Tibial nerve (tissue), 3 donors: Measurements from ENCODE around the gene VGLL4.

Source experiments
- POLR2A ChIP-seq, 2 donors: fragments of 450-650 bp; IDR thresholded peaks; one replicate each; pipeline ENCODE4 v1.6.1; 2017; ENCODE audit warnings: antibody characterized with exemption in 2 of 2, mild to moderate bottlenecking in 2 of 2, moderate library complexity in 2 of 2
- TF ChIP-seq, protein P1 (sequence below), 5 experiments: fragments of 200-600 bp in 3 of 5; fragments of 450-650 bp in 2 of 5; sonication (generic) in 3 of 5; IDR thresholded peaks; one replicate each; pipeline ENCODE4 v1.5.1; 2016 to 2019; ENCODE audit warnings: antibody characterized with exemption in 5 of 5, mild to moderate bottlenecking in 3 of 5, moderate library complexity in 2 of 5

DNA sequence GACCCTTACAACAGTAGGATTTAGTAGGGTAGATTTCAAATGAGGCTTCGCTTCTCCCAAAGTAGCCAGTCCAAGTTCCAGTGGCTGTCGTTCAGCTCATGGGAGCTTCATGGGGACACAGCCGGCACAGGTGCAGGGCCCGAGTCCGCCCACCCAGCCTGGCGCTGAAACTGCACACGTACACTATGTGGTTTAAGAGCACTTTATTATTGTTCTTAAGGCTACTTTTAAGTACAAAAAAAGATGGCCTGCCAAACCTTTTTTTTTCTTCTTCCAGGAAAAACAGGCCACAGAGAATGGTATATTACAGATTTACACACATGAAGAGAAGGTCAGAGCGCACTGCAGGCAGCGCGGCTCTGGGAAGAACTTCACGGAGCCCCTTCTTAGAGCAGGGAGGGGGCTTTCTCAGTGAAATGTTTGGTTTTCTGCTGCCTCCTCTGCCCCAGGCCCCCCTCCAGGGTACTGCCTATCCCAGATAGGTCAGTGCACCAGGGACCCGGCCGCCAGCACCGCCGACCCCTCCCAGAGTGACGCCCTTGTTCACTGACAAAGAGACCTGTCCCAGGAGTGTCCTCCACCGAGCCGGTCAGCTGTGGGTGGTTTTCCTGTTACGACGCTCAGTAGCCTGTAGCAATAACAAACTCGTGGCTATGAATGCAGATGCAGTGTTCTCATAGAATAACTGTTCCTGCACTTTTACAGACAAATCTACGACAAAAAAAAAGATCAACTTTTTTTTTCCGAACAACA, 87.7 kb downstream of the VGLL4 start:
- TF ChIP-seq, protein P1, sequence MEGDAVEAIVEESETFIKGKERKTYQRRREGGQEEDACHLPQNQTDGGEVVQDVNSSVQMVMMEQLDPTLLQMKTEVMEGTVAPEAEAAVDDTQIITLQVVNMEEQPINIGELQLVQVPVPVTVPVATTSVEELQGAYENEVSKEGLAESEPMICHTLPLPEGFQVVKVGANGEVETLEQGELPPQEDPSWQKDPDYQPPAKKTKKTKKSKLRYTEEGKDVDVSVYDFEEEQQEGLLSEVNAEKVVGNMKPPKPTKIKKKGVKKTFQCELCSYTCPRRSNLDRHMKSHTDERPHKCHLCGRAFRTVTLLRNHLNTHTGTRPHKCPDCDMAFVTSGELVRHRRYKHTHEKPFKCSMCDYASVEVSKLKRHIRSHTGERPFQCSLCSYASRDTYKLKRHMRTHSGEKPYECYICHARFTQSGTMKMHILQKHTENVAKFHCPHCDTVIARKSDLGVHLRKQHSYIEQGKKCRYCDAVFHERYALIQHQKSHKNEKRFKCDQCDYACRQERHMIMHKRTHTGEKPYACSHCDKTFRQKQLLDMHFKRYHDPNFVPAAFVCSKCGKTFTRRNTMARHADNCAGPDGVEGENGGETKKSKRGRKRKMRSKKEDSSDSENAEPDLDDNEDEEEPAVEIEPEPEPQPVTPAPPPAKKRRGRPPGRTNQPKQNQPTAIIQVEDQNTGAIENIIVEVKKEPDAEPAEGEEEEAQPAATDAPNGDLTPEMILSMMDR (IDR thresholded peaks at IDR 0.05): no peak
- no peak for TF ChIP-seq POLR2A (IDR thresholded peaks at IDR 0.05)
